GM23338 (cell line): ENCODE results near the gene KAZALD1.

ENCODE experiments used
- CREB1 ChIP-seq: fragments of 250-450 bp; sonication (Bioruptor Pico); IDR thresholded peaks from 2 replicates; pipeline ENCODE4 v1.5.0; 2020; ENCODE audit warnings: low read depth, mild to moderate bottlenecking, moderate library complexity
- CTCF ChIP-seq, 2 experiments: fragments of 200-600 bp in 1 of 2; sonication (generic) in 1 of 2; conservative IDR thresholded peaks; 2 replicates each; pipeline versions ENCODE4 v1.5.1 to v1.6.1; 2016 to 2017; ENCODE audit warnings: antibody characterized with exemption in 2 of 2, low read depth in 2 of 2, mild to moderate bottlenecking in 2 of 2, moderate library complexity in 1 of 2
- ETS1 ChIP-seq: IDR thresholded peaks from 2 replicates; pipeline ENCODE4 v1.6.1; 2016; ENCODE audit warnings: antibody characterized with exemption
- EZH2 ChIP-seq: fragments of 200-600 bp; sonication (generic); IDR thresholded peaks from one replicate; pipeline ENCODE4 v1.8.0; 2017; ENCODE audit warnings: antibody characterized with exemption, mild to moderate bottlenecking, low read depth; ENCODE audit not compliant: unreplicated experiment
- EZH2phosphoT487 ChIP-seq: fragments of 200-600 bp; sonication (generic); IDR thresholded peaks from one replicate; pipeline ENCODE4 v1.8.1; 2018; ENCODE audit warnings: antibody characterized with exemption; ENCODE audit not compliant: unreplicated experiment
- JUNB ChIP-seq: IDR thresholded peaks from one replicate; pipeline ENCODE4 v1.6.1; 2016; ENCODE audit warnings: antibody characterized with exemption; ENCODE audit not compliant: unreplicated experiment
- NANOG ChIP-seq: IDR thresholded peaks from 2 replicates; pipeline ENCODE4 v1.6.1; 2016; ENCODE audit warnings: antibody characterized with exemption, borderline replicate concordance
- POLR2AphosphoS5 ChIP-seq: IDR thresholded peaks from 2 replicates; pipeline ENCODE4 v1.6.1; 2016; ENCODE audit warnings: antibody characterized with exemption, low read depth
- REST ChIP-seq: IDR thresholded peaks from one replicate; pipeline ENCODE4 v1.6.1; 2018; ENCODE audit warnings: antibody characterized with exemption; ENCODE audit not compliant: unreplicated experiment
- STAT1 ChIP-seq: IDR thresholded peaks from one replicate; pipeline ENCODE4 v1.6.1; 2016; ENCODE audit warnings: antibody characterized with exemption; ENCODE audit not compliant: unreplicated experiment
- ZNF114 ChIP-seq: fragments of 250-450 bp; sonication (Bioruptor Pico); IDR thresholded peaks from 2 replicates; pipeline ENCODE4 v1.5.0; 2020; ENCODE audit warnings: mild to moderate bottlenecking, moderate library complexity
- ZNF331 ChIP-seq: fragments of 250-450 bp; sonication (Bioruptor Pico); IDR thresholded peaks from 2 replicates; pipeline ENCODE4 v1.5.0; 2020; ENCODE audit warnings: low read depth, mild to moderate bottlenecking, moderate library complexity
- ZNF462 ChIP-seq: fragments of 250-450 bp; sonication (Bioruptor Pico); IDR thresholded peaks from 2 replicates; pipeline ENCODE4 v1.5.0; 2020; ENCODE audit warnings: mild to moderate bottlenecking, moderate library complexity

- TF ChIP-seq CTCF (conservative IDR thresholded peaks at IDR 0.05; ENCODE audit: low read depth in 2 of 2) (no peak), EZH2 (no peak), NANOG (no peak), EZH2phosphoT487 (no peak), POLR2AphosphoS5 (no peak), REST (peak; percentile 89), STAT1 (no peak), CREB1 (no peak), ETS1 (no peak), ZNF331 (CRISPR knock-in tag) (no peak), JUNB (no peak), ZNF462 (CRISPR knock-in tag) (no peak), ZNF114 (CRISPR knock-in tag) (no peak)
Observed at GRCh38 chr10:101080933-101081931, 19.4 kb downstream of the KAZALD1 start.
